ENCODE data around the gene ADCY1.
A peak's percentile ranks its signal among the peaks of the same experiment; 100 is the strongest.

The ADCY1 gene

DNA sequence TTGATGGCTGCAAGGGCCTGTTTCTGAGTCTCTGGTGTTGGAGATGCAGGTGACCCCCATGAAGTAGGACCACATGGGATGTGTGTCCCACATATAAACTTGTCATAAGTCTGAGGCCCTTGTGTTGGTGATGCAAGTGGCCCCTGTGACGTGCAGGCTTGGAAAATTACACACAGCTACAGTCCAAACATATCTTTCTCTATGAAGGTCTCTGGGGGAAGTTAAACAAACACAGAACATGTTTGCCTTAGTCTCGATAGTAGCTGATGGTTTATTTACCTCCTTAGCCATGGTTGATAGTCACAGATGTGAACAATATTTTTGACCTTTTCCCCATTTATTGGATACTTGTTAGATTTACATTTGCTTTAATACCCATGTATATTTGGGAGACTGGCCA lies 64.7 kb downstream of the ADCY1 start:
- Mint-ChIP-seq H3K4me1 (peaks cover 11% of the 10 kb centered on the region), H3K4me3 (no peak overlapping the region), H3K36me3 (no peaks in the 10 kb centered on the region), H3K27ac (no peak overlapping the region), H3K9me3 (no peaks in the 10 kb centered on the region), H3K27me3 (peaks cover 2% of the 10 kb centered on the region)
- DNase-seq (ENCODE audit: low spot score in 2 of 2) (no peak), ATAC-seq (ENCODE audit: low read depth) (no peak)

- ATAC-seq (ENCODE audit: low read depth): peak; percentile 37
- Mint-ChIP-seq H3K4me3 (no peak overlapping the region), H3K27ac (no peak overlapping the region), H3K9me3 (no peaks in the 10 kb centered on the region), H3K4me1 (peaks cover 11% of the 10 kb centered on the region), H3K27me3 (peaks cover 2% of the 10 kb centered on the region), H3K36me3 (no peaks in the 10 kb centered on the region)
- no peak for DNase-seq (ENCODE audit: low spot score in 2 of 2)
These were observed 67.9 kb downstream of the ADCY1 start for GRCh38 chr7:45642044-45642443.

DNA sequence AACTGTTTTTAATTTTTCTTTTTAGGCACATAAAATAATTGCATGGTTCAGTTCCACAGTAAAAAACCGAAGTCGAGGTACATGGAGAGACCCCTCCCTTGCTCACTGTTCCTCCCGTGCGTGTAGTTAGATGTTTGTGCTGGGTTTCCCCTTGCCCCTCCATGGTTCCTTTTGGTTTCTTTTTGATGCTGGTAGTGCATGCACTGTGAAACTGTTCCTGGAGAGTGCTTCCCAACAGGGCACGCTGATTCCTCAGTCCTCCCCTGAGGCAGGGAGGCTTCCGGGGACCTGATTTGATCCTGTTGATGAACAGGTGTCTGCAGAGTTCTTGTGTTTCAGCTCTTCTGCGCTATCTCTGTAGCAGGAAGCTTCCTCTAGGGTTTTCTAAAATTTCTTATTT lies 69.5 kb downstream of the ADCY1 start:
- Mint-ChIP-seq H3K36me3 (no peaks in the 10 kb centered on the region), H3K4me1 (peaks cover 11% of the 10 kb centered on the region), H3K9me3 (no peaks in the 10 kb centered on the region), H3K27me3 (no peaks in the 10 kb centered on the region), H3K4me3 (peak overlapping the region; percentile 36), H3K27ac (peak overlapping the region; percentile 8)
- ATAC-seq (ENCODE audit: low read depth): peak; percentile 43
- DNase-seq (ENCODE audit: low spot score in 2 of 2): no peak

GRCh38 chr7:45644237-45644636 lies 70.1 kb downstream of the ADCY1 start:
- H3K36me3 Mint-ChIP-seq: no peaks in the 10 kb centered on the region
- peaks cover 11% of the 10 kb centered on the region for H3K4me1 Mint-ChIP-seq
- H3K27ac Mint-ChIP-seq: no peak overlapping the region
- no peak for ATAC-seq (ENCODE audit: low read depth)
- no peak for DNase-seq (ENCODE audit: low spot score in 2 of 2)
- H3K9me3 Mint-ChIP-seq: no peaks in the 10 kb centered on the region
- no peak overlapping the region for H3K4me3 Mint-ChIP-seq
- no peaks in the 10 kb centered on the region for H3K27me3 Mint-ChIP-seq

DNA sequence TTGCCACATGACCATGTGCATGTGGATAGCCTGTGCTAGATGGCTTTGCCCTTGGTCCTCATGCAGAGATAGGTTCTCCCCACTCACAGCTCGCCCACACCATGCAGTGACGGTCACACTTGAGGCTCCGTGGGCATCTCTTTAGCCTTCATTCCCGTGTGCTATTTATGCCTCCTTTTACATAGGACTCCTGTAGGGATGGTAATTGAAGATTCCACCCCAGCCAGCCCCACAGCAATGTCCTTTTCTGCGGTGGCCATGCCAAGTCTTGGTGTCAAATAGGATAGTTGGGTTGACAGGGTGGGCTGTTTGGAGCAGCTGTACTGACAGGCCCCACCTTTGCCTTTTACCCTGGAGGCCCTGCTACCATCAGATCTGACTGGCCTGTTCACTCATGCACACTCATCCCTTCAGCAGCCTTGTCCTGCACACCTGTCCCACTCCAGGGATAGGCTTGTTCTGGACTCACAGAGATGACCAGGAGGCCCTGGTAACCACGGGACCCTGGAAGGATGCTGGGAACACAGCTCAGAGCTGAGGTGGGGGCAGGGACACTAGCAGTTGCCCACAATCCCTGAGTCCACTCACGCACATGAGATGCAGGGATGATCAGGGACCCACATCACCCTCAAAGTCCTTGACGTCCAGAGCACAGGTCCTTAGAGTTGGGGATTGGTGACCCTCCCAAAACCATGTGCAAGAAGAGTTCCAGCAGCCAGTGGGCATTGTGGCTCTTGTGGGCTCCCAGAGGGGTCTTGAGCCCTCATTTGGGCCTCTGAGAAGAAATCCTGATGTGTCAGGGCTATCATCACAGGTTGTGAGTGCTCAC lies 71.2 kb downstream of the ADCY1 start:
- Mint-ChIP-seq H3K36me3 (no peaks in the 10 kb centered on the region), H3K4me1 (peaks cover 11% of the 10 kb centered on the region), H3K4me3 (peak overlapping the region; percentile 3), H3K27me3 (no peaks in the 10 kb centered on the region), H3K27ac (no peak overlapping the region), H3K9me3 (no peaks in the 10 kb centered on the region)
- DNase-seq (ENCODE audit: low spot score in 2 of 2) (no peak), ATAC-seq (ENCODE audit: low read depth) (no peak)

DNA sequence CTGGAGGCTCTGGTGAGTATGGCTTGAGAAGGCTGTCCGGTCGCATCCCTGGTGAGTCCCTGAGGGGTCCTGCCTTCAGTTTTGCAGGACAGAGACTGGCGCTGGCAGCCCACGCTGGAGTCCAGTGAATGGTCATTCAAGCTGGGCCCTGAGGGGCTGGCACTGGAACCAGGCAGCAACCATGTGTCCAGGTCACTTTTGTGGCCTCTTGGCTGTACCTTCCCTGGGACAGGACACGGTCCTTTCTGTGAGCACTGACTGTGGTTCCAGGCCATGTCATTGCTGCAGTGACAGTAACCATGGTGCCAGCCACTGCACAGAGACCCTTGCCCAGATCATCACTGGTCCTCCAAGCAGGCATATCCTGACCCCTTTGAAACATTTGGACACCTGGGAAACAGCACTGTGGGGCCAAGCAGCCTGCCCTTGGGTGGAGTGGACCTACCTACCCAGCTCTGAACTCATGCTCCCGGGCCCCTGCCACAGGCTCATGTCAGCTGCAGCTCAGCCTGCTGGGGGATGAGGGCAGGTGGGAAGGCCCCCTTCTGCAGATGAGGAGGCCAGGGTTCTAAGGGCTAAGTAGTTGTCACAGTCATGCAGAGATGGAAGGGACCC lies 72.1 kb downstream of the ADCY1 start:
- Mint-ChIP-seq H3K4me3 (no peak overlapping the region), H3K27me3 (no peaks in the 10 kb centered on the region), H3K9me3 (no peaks in the 10 kb centered on the region), H3K36me3 (no peaks in the 10 kb centered on the region), H3K27ac (no peak overlapping the region), H3K4me1 (peaks cover 11% of the 10 kb centered on the region)
- no peak for ATAC-seq (ENCODE audit: low read depth)
- DNase-seq (ENCODE audit: low spot score in 2 of 2): no peak

- DNase-seq (ENCODE audit: low spot score in 2 of 2): no peak
- no peak for ATAC-seq (ENCODE audit: low read depth)
These were observed 73.0 kb downstream of the ADCY1 start for GRCh38 chr7:45646996-45647825.

GRCh38 chr7:45647967-45648670 lies 74.0 kb downstream of the ADCY1 start:
- Mint-ChIP-seq H3K4me1 (peaks cover 4% of the 10 kb centered on the region), H3K27ac (no peak overlapping the region), H3K9me3 (no peaks in the 10 kb centered on the region), H3K27me3 (no peaks in the 10 kb centered on the region), H3K4me3 (no peak overlapping the region), H3K36me3 (no peaks in the 10 kb centered on the region)
- ATAC-seq (ENCODE audit: low read depth) (no peak), DNase-seq (ENCODE audit: low spot score in 2 of 2) (no peak)

More at GRCh38 chr7:45646996-45647825, 73.0 kb downstream of the ADCY1 start:
- H3K4me3 Mint-ChIP-seq: no peak overlapping the region
- no peaks in the 10 kb centered on the region for H3K36me3 Mint-ChIP-seq
- H3K27me3 Mint-ChIP-seq: no peaks in the 10 kb centered on the region
- no peak overlapping the region for H3K27ac Mint-ChIP-seq
- H3K9me3 Mint-ChIP-seq: no peaks in the 10 kb centered on the region
- H3K4me1 Mint-ChIP-seq: peaks cover 7% of the 10 kb centered on the region

GRCh38 chr7:45648671-45648995 lies 74.5 kb downstream of the ADCY1 start:
- Mint-ChIP-seq H3K27me3 (no peaks in the 10 kb centered on the region), H3K27ac (no peak overlapping the region), H3K9me3 (no peaks in the 10 kb centered on the region), H3K4me1 (peaks cover under 1% of the 10 kb centered on the region), H3K4me3 (no peak overlapping the region), H3K36me3 (no peaks in the 10 kb centered on the region)
- no peak for DNase-seq (ENCODE audit: low spot score in 2 of 2)
- ATAC-seq (ENCODE audit: low read depth): no peak

- H3K9me3 Mint-ChIP-seq: no peaks in the 10 kb centered on the region
- H3K4me3 Mint-ChIP-seq: no peak overlapping the region
- H3K27ac Mint-ChIP-seq: no peak overlapping the region
- ATAC-seq (ENCODE audit: low read depth) (no peak), DNase-seq (ENCODE audit: low spot score in 2 of 2) (no peak)
- H3K27me3 Mint-ChIP-seq: no peaks in the 10 kb centered on the region
- no peaks in the 10 kb centered on the region for H3K4me1 Mint-ChIP-seq
- H3K36me3 Mint-ChIP-seq: no peaks in the 10 kb centered on the region
These were observed 75.6 kb downstream of the ADCY1 start for GRCh38 chr7:45649560-45650346.

- no peaks in the 10 kb centered on the region for H3K4me1 Mint-ChIP-seq
- DNase-seq (ENCODE audit: low spot score in 2 of 2) (no peak), ATAC-seq (ENCODE audit: low read depth) (no peak)
- no peaks in the 10 kb centered on the region for H3K9me3 Mint-ChIP-seq
- H3K4me3 Mint-ChIP-seq: no peak overlapping the region
- no peaks in the 10 kb centered on the region for H3K27me3 Mint-ChIP-seq
- H3K27ac Mint-ChIP-seq: no peak overlapping the region
- H3K36me3 Mint-ChIP-seq: no peaks in the 10 kb centered on the region
These were observed 76.5 kb downstream of the ADCY1 start for GRCh38 chr7:45650404-45651394.

DNA sequence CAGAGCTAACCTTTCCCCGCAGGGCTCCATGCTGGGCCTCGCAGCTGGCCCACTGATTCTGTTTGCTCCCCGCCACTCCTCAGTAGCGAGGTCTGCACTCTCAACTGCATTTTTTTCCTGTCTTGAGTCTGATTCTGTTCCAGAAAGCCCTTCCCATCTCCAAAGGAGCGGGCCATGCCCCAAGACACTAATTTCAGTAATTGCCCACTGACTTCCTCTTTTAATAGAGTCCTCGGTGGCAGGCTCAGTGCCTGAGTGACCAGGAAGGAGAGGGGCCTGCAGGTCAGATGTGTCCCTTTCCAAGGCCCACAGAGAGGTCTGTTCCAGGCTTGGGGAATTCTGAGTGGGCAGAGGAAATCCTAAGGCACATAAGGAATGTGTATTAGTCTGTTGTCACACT lies 77.4 kb downstream of the ADCY1 start:
- no peaks in the 10 kb centered on the region for H3K4me1 Mint-ChIP-seq
- no peak overlapping the region for H3K4me3 Mint-ChIP-seq
- ATAC-seq (ENCODE audit: low read depth): no peak
- no peak for DNase-seq (ENCODE audit: low spot score in 2 of 2)
- no peaks in the 10 kb centered on the region for H3K27me3 Mint-ChIP-seq
- H3K36me3 Mint-ChIP-seq: no peaks in the 10 kb centered on the region
- no peak overlapping the region for H3K27ac Mint-ChIP-seq
- H3K9me3 Mint-ChIP-seq: no peaks in the 10 kb centered on the region

Data from memory B cell (primary cell).